T-helper 1 cell (primary cell): ENCODE measurements around the gene ASTN1.

Source experiments
- DNase-seq, 5 donors: peaks; one replicate each; pipeline ENCODE4 v3.0.0-alpha.2; 2012 to 2020

ASTN1 gene

GRCh38 chr1:176820391-176821031, 344.0 kb downstream of the ASTN1 start:
- DNase-seq, result no peak

- DNase-seq, result no peak
Observed at GRCh38 chr1:176816232-176816631, 348.3 kb downstream of the ASTN1 start.

DNA sequence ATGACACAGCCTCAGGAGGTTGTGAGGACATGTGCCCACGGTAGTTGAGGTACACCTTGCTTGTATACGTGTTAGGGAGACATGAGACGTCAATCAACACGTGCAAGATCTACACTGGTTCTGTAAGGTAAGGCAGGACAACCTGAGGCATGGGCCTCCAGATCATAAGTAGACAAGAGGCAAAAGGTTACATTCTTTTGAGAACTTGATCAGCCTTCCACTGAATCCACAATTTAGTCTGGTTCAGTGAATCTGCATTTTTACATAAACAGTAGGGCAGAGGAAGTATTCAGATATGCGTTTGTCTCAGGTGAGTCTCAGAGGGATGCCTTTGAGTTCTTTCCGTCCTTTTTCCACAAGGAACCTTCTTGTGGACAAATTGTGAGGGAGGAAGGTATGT, 348.9 kb downstream of the ASTN1 start:
- DNase-seq, result no peak

GRCh38 chr1:176811511-176812288, 352.8 kb downstream of the ASTN1 start:
- no peak for DNase-seq

GRCh38 chr1:176809292-176809691, 355.2 kb downstream of the ASTN1 start:
- DNase-seq, result no peak
